ENCODE results near the gene PLPP1.

The PLPP1 gene

DNA sequence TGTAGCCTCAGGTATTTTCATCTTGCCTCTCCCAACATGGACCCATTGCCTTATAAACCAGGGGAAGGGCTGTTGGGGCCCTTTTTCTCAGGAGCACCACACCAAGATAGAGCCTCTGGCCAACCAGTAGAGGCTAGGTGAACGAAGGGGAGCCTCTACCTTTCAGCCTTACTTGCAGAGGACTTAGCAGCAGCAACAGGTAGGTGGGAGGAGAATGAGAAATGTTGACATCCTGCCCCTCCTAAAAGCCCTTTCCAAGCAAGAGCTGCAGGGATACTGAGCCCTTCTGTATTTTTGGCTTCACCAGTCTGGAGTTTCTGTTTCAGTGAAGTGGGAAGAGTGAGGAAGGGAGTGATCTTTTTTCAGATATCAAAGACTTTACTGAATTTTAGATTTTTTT lies 149.5 kb downstream of the PLPP1 start:
- H3K27ac Mint-ChIP-seq, result no peak overlapping the region
- intact Hi-C loops (cut with micrococcal nuclease), result loop anchor here (10.0 kb wide), 1 partner anchor 120 kb away; no protein-coding TSS in a partner anchor
- H3K36me3 Mint-ChIP-seq (ENCODE audit: low read depth), result peaks cover 71% of the 10 kb centered on the region
- peaks cover 9% of the 10 kb centered on the region for H3K9me3 Mint-ChIP-seq
- H3K4me1 Mint-ChIP-seq (ENCODE audit: low read depth), result no peaks in the 10 kb centered on the region
- no peak overlapping the region for H3K4me3 Mint-ChIP-seq
- H3K27me3 Mint-ChIP-seq, result no peaks in the 10 kb centered on the region

DNA sequence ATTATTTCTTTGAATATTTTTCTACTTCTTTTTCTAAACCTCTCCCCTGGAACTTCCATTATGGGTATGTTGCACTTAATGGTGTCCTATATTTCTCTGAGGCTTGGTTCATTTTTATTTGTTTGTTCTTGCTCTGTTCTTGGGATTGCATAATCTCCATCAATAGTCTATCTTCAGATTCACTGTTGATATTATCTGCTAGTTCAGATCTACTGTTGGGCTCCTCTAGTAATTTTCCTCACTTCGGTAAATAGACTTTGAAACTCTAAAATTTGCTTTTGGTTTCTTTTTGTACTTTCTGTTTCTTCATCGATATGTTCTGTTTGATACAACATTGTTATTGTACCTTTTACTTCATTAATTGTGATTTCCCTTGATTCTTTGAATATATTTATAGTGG lies 150.7 kb downstream of the PLPP1 start:
- Mint-ChIP-seq H3K9me3 (peaks cover 9% of the 10 kb centered on the region), H3K4me1 (ENCODE audit: low read depth) (no peaks in the 10 kb centered on the region), H3K4me3 (no peak overlapping the region), H3K27ac (no peak overlapping the region), H3K36me3 (ENCODE audit: low read depth) (peaks cover 71% of the 10 kb centered on the region), H3K27me3 (no peaks in the 10 kb centered on the region)
- intact Hi-C loops (cut with micrococcal nuclease), result loop anchor here (10.0 kb wide), 1 partner anchor 119 kb away; no protein-coding TSS in a partner anchor

DNA sequence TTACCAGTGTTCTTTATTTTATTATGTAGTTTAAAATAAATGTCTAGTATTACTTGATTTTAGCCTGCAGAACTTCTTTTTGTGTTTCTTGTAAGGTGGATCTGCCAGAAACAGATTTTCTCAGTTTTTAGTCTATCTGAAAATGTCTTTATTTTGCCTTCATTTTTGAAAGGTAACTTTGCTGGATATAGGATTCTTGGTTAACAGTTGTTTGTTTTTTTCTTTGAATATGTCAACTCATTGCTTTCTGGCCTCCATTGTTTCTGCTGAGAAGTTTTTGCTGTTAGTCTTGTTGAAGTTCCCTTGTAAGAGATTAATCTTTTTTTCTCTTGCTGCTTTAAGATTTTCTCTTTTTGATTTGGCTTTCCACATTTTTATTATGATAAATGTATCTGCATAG lies 151.5 kb downstream of the PLPP1 start:
- H3K27ac Mint-ChIP-seq, result no peak overlapping the region
- H3K4me3 Mint-ChIP-seq, result no peak overlapping the region
- H3K9me3 Mint-ChIP-seq, result peaks cover 9% of the 10 kb centered on the region
- H3K36me3 Mint-ChIP-seq (ENCODE audit: low read depth), result peaks cover 74% of the 10 kb centered on the region
- intact Hi-C loops (cut with micrococcal nuclease), result loop anchor here (10.0 kb wide), 1 partner anchor 118 kb away; no protein-coding TSS in a partner anchor
- no peaks in the 10 kb centered on the region for H3K4me1 Mint-ChIP-seq (ENCODE audit: low read depth)
- H3K27me3 Mint-ChIP-seq, result no peaks in the 10 kb centered on the region

DNA sequence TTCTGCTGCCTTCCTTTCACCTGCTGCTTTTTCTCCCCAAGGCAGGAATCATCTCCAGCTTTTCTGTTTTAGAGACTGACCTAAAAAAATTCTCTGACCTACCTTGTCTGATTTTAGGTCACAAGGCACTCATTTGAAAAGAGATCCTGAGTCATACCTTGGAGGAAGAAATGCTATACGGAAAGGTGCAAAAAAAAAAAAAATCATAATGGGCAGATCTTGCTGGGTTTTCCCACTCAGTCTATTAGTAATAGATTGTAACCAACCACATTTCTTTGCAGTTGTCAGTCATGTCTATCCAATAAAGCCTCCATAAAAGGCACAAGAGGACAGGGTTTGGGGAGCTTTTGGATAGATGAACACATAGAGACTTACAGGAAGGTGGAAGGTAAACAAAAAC lies 157.0 kb downstream of the PLPP1 start:
- H3K27me3 Mint-ChIP-seq, result no peaks in the 10 kb centered on the region
- peaks cover 82% of the 10 kb centered on the region for H3K36me3 Mint-ChIP-seq (ENCODE audit: low read depth)
- no peaks in the 10 kb centered on the region for H3K9me3 Mint-ChIP-seq
- H3K4me3 Mint-ChIP-seq, result no peak overlapping the region
- no peak overlapping the region for H3K27ac Mint-ChIP-seq
- no peaks in the 10 kb centered on the region for H3K4me1 Mint-ChIP-seq (ENCODE audit: low read depth)
- intact Hi-C loops (cut with micrococcal nuclease), result no loop called here

Measured in dendritic cell treated with granulocyte-macrophage colony-stimulating factor and Interleukin-4, amounts not matched to agents 40 ng/mL and 50 ng/mL, for 4 days (primary cell).